GM18505 (cell line): Measurements from ENCODE around the gene OR1E2.
"Not testable (repeated sequence)": the region's sequence is repeated elsewhere in the genome, so short reads cannot be mapped to it uniquely, and the experiment has no call there.

Experiments used
- ATAC-seq: cut with Tn5 transposase; IDR thresholded peaks from one replicate; pipeline ENCODE4 v1.9.1; 2021; ENCODE audit not compliant: unreplicated experiment
- POLR2A ChIP-seq: IDR thresholded peaks from 4 replicates; pipeline ENCODE4 v1.6.1; 2011; ENCODE audit warnings: borderline replicate concordance; ENCODE audit not compliant: insufficient read depth, insufficient read length; ENCODE audit errors: extremely low read depth

Gene OR1E2, protein sequence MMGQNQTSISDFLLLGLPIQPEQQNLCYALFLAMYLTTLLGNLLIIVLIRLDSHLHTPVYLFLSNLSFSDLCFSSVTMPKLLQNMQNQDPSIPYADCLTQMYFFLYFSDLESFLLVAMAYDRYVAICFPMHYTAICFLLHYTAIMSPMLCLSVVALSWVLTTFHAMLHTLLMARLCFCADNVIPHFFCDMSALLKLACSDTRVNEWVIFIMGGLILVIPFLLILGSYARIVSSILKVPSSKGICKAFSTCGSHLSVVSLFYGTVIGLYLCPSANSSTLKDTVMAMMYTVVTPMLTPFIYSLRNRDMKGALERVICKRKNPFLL

DNA sequence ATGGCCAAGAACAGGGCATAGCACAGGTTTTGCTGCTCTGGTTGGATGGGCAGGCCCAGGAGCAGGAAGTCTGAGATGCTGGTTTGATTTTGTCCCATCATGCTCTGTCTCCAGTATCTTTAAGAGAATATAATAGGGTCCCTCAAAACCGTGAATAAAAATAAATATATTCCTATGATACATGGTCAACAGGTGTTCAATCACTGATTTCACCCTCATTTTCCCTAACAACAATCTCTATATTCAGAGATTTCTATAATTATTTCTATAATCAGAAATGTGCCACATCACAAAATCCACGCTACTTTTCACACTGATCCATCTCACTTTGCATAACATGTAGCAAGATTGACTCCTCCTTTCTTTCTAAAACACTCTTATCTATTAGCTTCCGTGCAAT, at the start of gene OR1E2:
OR1E2 (minus strand) TSS at position 101 of the 400 bp plus-strand sequence; CDS start at position 101, 0 bp downstream.
- no peak for TF ChIP-seq POLR2A

DNA sequence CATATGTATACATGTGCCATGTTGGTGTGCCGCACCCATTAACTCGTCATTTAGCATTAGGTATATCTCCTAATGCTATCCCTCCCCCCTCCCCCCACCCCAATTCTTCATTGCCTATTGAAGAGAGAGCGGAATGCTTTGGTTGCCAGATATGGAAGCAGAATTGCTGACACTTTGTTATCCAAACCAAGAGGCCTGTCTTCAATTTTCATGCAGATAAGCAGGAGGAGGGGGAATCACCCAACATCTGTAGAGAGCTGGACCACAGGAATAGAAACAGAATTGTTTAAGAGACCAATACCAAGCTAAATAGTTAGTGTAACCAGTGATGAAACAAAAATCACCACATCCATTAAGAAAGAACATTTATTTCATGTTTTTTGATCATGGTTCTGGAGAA, 49.2 kb upstream of the OR1E2 start:
- ATAC-seq: no peak
- no peak for TF ChIP-seq POLR2A

More for the DNA sequence above, at the start of gene OR1E2:
- ATAC-seq: no peak

DNA sequence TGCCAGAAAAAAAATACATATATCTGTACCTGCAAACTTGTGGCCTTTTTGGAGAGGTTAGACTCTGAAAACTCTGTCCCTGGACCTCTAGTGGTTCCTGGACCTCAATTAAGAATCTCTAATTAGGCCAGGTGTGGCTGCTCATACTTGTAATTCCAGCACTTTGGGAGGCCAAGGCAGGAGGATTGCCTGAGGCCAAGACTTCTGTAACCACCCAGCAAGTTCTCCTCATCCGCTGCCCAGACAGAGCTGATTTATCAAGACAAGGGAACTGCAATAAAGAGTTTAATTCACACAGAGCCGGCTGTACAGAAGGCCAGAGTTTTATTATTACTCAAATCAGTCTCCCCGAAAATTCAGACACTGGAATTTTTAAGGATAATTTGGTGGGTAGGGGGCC, 46.3 kb upstream of the OR1E2 start:
- no peak for ATAC-seq
- no peak for TF ChIP-seq POLR2A

DNA sequence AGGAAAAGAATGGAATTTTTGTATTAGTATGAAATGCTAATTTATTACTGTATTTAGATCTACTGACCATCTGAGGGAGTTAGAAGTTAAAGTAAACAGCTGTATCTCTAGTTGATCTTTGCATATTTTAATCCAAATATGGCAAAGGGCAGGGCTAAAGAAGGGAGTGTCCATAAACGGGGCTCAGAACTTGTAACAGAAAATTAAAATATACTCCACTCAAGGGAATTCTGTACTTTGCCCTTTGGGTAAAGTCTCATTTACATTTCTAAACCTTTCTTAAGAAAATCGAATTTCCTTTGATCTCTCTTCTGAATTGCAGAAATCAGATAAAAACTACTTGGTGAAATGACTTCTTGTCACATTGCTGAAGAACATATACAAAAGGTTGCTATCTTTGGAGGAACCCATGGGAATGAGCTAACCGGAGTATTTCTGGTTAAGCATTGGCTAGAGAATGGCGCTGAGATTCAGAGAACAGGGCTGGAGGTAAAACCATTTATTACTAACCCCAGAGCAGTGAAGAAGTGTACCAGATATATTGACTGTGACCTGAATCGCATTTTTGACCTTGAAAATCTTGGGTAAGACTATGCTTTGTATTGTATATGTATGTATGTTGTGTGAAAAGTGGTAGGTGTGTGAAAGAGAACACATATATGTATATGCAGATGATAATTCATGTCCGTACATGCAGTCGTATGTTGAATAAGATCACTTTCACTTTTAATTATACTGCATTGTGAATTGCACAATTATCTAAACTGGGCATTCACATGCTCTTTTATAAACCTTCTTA, 42.4 kb upstream of the OR1E2 start, which contains the start of gene ASPA:
ASPA (plus strand) TSS at position 186 of the 799 bp plus-strand sequence; CDS start at position 349, 163 bp downstream.
- TF ChIP-seq POLR2A: no peak

DNA sequence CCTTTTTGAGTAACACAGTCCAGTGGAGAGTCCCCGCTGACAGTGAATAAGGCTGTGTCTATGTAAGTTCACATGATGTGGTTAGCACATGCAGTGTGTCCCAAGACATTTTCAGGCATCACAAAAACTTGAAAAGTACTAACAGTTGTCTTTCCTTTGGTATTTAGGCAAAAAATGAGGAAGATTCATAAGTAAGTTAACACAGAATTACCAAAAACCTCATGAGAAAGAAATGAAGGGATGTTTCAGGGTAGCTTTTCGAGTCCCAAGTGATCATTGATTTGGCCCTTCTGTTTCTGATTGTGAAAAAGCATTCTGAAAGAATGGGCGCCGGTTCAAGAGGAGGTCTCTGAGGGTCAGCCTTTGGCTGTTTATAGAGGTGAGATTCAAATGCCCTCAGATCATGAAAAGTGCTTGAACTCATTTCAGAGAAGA, 41.6 kb upstream of the OR1E2 start:
- no peak for ATAC-seq
- no peak for TF ChIP-seq POLR2A

More for the DNA sequence above, 42.4 kb upstream of the OR1E2 start, which contains the start of gene ASPA:
- no peak for ATAC-seq

DNA sequence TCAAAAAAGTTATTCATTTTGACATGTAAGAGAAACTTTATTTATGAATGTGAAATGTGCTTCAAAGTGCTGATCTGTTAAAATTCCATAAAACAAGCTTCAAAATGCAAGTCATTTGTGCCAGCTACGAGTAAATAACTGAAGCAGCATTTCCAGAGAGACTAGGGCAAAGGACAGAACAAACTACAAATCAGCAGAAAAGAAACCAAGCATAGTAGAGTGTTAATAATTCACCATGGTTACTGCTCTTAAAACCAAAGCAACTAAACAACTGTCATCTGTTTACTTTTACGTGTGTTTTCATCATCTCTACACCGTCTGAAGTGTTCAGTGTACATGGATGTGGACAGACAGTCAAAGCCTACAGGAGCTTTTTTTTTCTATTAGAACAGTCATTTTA, 40.6 kb upstream of the OR1E2 start:
- no peak for ATAC-seq

DNA sequence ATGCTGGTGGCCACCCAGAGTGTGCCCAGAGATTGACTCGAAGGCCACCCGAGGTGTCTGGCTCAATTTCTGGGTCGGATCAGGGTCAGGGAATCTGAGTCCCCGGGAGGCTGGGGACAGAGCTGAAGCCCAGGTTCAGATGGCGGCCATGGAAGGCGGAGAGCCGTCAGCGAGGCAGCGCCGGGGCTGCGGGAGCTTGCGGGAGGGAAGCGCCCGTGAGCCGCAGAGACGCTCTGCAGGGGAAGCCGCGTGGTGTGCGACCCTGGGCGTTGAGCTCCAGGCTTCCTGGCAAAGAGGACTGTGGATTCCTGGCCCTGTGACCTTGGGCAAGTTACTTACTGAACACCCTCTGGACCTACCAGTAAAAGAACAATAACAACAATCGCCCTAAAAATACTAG, 38.5 kb upstream of the OR1E2 start:
- TF ChIP-seq POLR2A: no peak
- no peak for ATAC-seq

More for the DNA sequence above, 40.6 kb upstream of the OR1E2 start:
- no peak for TF ChIP-seq POLR2A

DNA sequence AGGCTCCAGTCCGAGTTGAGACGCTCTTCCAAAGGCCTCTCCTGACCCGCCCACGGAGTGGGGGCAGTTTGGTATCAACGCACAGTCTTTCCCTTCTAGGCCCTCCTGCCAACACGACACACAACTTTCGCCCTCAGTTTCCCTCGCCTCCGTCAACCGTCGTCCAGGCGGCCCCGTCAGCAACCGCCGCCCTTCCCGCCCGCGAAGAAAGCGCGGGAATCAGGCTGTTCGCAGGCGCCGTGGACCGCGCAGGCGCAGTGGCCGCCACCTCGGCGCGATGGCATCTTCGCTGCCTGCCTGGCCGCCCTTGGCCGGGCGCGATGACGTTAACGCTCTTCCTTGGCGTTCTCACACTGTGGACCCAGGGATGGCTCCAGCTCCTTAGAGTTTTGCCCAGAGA, 38.0 kb upstream of the OR1E2 start, which contains the start of gene SPATA22:
SPATA22 (minus strand) TSS at position 221 of the 400 bp plus-strand sequence. CDS start 2,494 bp downstream, outside the sequence.
- TF ChIP-seq POLR2A: no peak
- no peak for ATAC-seq

DNA sequence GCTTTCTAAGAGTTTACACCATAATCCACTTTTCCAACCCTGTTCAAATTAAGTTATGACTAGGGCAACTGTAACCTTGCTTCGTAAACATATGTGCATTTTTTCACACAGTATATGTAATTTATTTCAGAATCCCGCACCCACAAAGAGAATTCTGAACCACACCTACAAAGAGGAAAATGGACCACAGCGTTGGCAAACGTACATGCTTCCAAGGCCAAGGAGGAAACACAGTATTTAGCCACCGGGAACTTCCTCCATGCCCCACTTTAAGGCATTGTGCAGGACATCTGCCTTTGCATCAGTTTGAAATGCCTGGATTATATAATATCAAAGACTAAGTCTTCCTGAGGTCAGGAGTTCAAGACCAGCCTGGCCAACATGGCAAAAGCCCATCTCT, 35.9 kb upstream of the OR1E2 start:
- no peak for ATAC-seq
- TF ChIP-seq POLR2A: no peak

DNA sequence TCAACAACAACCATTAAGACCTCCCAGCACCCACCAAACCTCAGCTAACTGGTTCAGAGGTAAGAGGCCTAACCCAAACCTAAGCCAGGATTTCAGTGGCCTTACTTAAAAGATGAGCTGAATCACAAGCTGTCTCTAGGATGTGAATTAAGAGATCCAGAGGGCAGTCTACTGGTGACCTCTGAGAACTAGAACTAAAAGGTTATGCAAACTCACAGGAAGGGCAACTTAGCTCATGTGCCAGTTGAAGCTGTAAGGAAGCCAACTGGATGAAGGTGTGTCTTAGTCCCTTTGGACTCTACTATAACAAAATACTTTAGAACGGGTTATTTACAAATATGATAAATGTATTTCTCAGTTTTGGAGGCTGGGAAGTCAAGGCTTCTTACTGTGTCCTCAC, 32.7 kb upstream of the OR1E2 start:
- not testable (repeated sequence) for ATAC-seq

DNA sequence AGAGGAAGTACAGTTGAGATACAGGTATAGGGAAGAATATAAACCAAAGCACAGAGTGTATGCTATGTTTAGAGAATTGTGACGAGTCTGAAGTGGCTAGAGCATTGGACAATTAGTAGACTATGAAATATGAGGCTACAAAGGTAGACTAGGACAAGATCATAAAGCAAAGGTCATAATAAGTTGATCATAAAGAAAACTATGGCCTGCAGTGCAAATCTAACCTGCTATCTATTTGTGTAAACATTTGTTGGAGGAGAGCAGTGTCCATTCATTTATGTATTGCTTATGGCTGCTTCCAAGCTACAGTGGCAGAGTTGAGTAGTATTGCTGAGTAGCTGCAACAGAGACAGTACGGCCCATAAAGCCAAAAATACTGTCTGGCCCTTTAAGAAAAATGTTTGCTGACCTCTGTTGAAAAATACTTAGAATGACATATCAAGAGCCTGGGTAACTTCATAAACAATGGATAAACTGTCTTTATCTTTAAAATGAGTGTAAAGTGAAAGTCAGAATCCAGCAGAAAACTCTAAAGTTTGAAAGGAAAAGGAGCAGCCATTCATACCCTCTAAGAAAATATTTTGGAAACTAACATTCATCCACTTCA, 14.5 kb upstream of the OR1E2 start:
- no peak for TF ChIP-seq POLR2A
- no peak for ATAC-seq

DNA sequence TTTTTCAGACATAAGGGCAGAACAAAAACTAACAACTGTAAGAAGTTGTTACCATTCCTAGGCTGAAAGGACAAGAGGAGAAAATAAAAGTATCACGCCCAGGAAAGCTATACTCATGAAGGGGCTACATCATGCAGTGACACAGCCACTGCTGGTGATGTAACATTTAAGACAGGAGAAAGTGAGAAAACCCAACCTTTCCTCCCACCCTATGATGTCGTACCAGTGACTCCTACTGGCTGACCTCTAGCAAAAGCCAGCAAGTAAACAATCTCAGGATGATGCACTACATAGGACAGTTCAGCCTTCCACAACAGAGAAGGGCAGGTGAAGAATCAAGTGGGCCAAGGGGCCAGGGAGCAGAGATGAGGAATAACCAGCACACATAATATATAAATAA, 14.0 kb upstream of the OR1E2 start:
- no peak for ATAC-seq
- TF ChIP-seq POLR2A: no peak

DNA sequence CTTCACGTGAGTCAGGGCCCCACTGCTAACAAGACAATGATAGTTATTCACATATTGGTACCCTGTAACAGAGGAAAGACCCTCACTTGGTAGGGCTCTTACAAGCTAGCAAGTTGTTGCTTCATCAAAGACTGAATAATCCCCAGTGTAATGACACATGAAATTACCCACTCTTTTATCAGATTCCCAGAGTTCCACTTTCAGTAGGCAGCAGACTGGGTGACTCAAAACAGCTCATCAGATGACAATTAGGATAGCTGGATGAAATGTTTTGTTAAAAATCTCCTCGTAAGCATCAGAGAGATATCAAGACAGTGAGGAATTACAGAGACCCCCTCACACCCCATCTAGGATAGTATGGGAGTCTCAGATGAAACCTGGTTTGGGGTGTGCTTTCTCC, 6.8 kb upstream of the OR1E2 start:
- TF ChIP-seq POLR2A: no peak
- no peak for ATAC-seq
